HepG2 (cell line): ENCODE measurements around the gene ASB16. TPM values are rescaled to one million over a fixed set of nuclear protein-coding genes. Genes with fewer than 3 reads are reported as not detected.

ENCODE experiments used
- ATAC-seq: fragments of 200-7000 bp; cut with Tn5 transposase; 3 replicates; pipeline ENCODE4 v1.9.1; 2020; ENCODE audit warnings: mild to moderate bottlenecking, moderate library complexity
- Bru-seq: library from RNA; stranded (reverse); fragments of 400-500 nt; gene quantifications from one replicate; lab custom pipeline; 2021; lab: Mats Ljungman, UMichigan
- BruChase-seq, 2 experiments: library from RNA; stranded (reverse); fragments of 400-500 nt; gene quantifications; one replicate each; lab custom pipeline; 2021; lab: Mats Ljungman, UMichigan
- BruUV-seq: library from RNA; stranded (reverse); fragments of 400-500 nt; replicated peaks from 2 replicates; lab custom pipeline; 2021; lab: Mats Ljungman, UMichigan
- CTCF ChIA-PET: fragments of 300-600 bp; formaldehyde crosslinking; extraction: SDS; loops from one replicate; lab custom pipeline; 2021; ENCODE audit warnings: low total read pairs, inconsistent platforms, low intra/inter-chr PET ratio; lab: Yijun Ruan, JAX
- POLR2A ChIA-PET: fragments of 350-600 bp; sonication (Branson Sonifier 250); formaldehyde crosslinking; loops from one replicate; lab custom pipeline; 2020; ENCODE audit warnings: antibody characterized with exemption, inconsistent platforms; lab: Yijun Ruan, JAX
- DNase-seq: peaks from one replicate; pipeline ENCODE4 v3.0.0-alpha.2; 2015; ENCODE audit warnings: low spot score
- FAIRE-seq: peaks from 3 replicates; lab custom pipeline; 2011; peaks lifted over from hg19 to GRCh38; lab: Jason Lieb, UNC
- H2AFZ ChIP-seq: one replicate; pipeline ENCODE4 v1.6.1; 2011; ENCODE audit warnings: low read length, inconsistent platforms
- H3K27ac ChIP-seq: fragments of 300-600 bp; 3 replicates; pipeline ENCODE4 v1.8.0; 2011; ENCODE audit warnings: mixed run types, mild to moderate bottlenecking, mixed read lengths, low read length, inconsistent platforms; ENCODE audit not compliant: insufficient read depth; ENCODE audit errors: extremely low read length
- H3K27me3 ChIP-seq, 2 experiments: fragments of 200-600 bp in 1 of 2; 2 replicates in 1 of 2; 3 replicates in 1 of 2; pipeline versions ENCODE4 v1.6.0 to v1.8.0; 2011; ENCODE audit warnings: low read length in 2 of 2, mild to moderate bottlenecking in 2 of 2, moderate library complexity in 2 of 2, inconsistent platforms in 1 of 2; ENCODE audit not compliant: insufficient read depth in 2 of 2, control insufficient read depth in 1 of 2
- H3K36me3 ChIP-seq, 2 experiments: fragments of 200-600 bp in 1 of 2; replicated peaks in 1 of 2; 2 replicates in 1 of 2; 3 replicates in 1 of 2; pipeline versions ENCODE4 v1.5.1 to v1.8.0; 2011; ENCODE audit warnings: low read length in 2 of 2, inconsistent platforms in 1 of 2; ENCODE audit not compliant: insufficient read depth in 2 of 2, control insufficient read depth in 1 of 2
- H3K4me1 ChIP-seq: 2 replicates; pipeline ENCODE4 v1.5.1; 2012; ENCODE audit warnings: low read length, inconsistent platforms; ENCODE audit not compliant: insufficient read depth
- H3K4me2 ChIP-seq: 2 replicates; pipeline ENCODE4 v1.6.0; 2011; ENCODE audit warnings: low read depth, low read length, inconsistent platforms
- H3K4me3 ChIP-seq, 3 experiments: fragments of 200-600 bp in 1 of 3; sonication (generic), shearing (Covaris generic) in 1 of 3; replicated peaks in 1 of 3; 2 replicates each; pipeline ENCODE4 v1.5.1; 2011 to 2016; ENCODE audit warnings: low read length in 3 of 3, inconsistent platforms in 2 of 3, low read depth in 2 of 3, mild to moderate bottlenecking in 2 of 3, control low read depth in 1 of 3, mixed read lengths in 1 of 3; ENCODE audit not compliant: insufficient read depth in 1 of 3
- H3K79me2 ChIP-seq: one replicate; pipeline ENCODE4 v1.6.1; 2011; ENCODE audit warnings: low read length, inconsistent platforms; ENCODE audit not compliant: insufficient read depth
- H3K9ac ChIP-seq: 2 replicates; pipeline ENCODE4 v1.6.0; 2011; ENCODE audit warnings: mild to moderate bottlenecking, low read depth, low read length, inconsistent platforms; ENCODE audit not compliant: insufficient read depth
- H3K9me3 ChIP-seq: 2 replicates; pipeline ENCODE4 v1.5.1; 2012; ENCODE audit warnings: mild to moderate bottlenecking, low read length
- H4K20me1 ChIP-seq: 2 replicates; pipeline ENCODE4 v1.6.0; 2011; ENCODE audit warnings: inconsistent platforms, mild to moderate bottlenecking, low read length, moderate library complexity; ENCODE audit not compliant: insufficient read depth
- AKAP8 ChIP-seq: sonication (generic); formaldehyde crosslinking; IDR thresholded peaks from 2 replicates; pipeline ENCODE4 v1.5.1; 2020; ENCODE audit warnings: mild to moderate bottlenecking, missing genetic modification reagents
- ATAD3A ChIP-seq: sonication (generic); formaldehyde crosslinking; IDR thresholded peaks from 2 replicates; pipeline ENCODE4 v1.4.0; 2020; ENCODE audit warnings: missing genetic modification reagents
- KLF13 ChIP-seq: sonication (generic); formaldehyde crosslinking; IDR thresholded peaks from 2 replicates; pipeline ENCODE4 v1.4.0; 2020; ENCODE audit warnings: mild to moderate bottlenecking, missing genetic modification reagents
- NFATC3 ChIP-seq: sonication (generic); formaldehyde crosslinking; IDR thresholded peaks from 2 replicates; pipeline ENCODE4 v1.5.1; 2020; ENCODE audit warnings: mild to moderate bottlenecking, missing genetic modification reagents
- NFIB ChIP-seq: sonication (generic); formaldehyde crosslinking; IDR thresholded peaks from 2 replicates; pipeline ENCODE4 v1.9.0; 2021; ENCODE audit warnings: missing genetic modification reagents, mild to moderate bottlenecking, borderline replicate concordance
- SIX4 ChIP-seq: sonication (generic); formaldehyde crosslinking; IDR thresholded peaks from 2 replicates; pipeline ENCODE4 v1.4.0; 2020; ENCODE audit warnings: missing genetic modification reagents
- SOX6 ChIP-seq, 2 experiments: fragments of 450-650 bp in 1 of 2; sonication (generic) in 1 of 2; formaldehyde crosslinking in 1 of 2; IDR thresholded peaks; 2 replicates each; pipeline versions ENCODE4 v1.4.0 to v1.6.1; 2017 to 2020; ENCODE audit warnings: antibody characterized with exemption in 1 of 2, mild to moderate bottlenecking in 1 of 2, missing genetic modification reagents in 1 of 2
- TBP ChIP-seq: sonication (generic); formaldehyde crosslinking; IDR thresholded peaks from 2 replicates; pipeline ENCODE4 v1.5.0; 2020; ENCODE audit warnings: missing genetic modification reagents
- TRIM22 ChIP-seq: fragments of 450-650 bp; IDR thresholded peaks from 2 replicates; pipeline ENCODE4 v1.6.1; 2017
- ZKSCAN5 ChIP-seq: sonication (generic); formaldehyde crosslinking; IDR thresholded peaks from 2 replicates; pipeline ENCODE4 v1.5.1; 2020; ENCODE audit warnings: mild to moderate bottlenecking, missing genetic modification reagents
- WGBS: methylation state at CpG from one replicate; pipeline ENCODE4 v1.1.6; 2017; ENCODE audit warnings: low lambda C conversion rate; 5-methylcytosine and 5-hydroxymethylcytosine counted together
- in situ Hi-C: cut with HindIII; loops from 2 replicates; pipeline ENCODE4 v1.10.0; 2017; ENCODE audit warnings: low pct_unique_long_range_greater_than_20kb; ENCODE audit not compliant: extremely low pct_ligation_motif_present
- intact Hi-C: fragments of 100-400 bp; cut with micrococcal nuclease; formaldehyde crosslinking; loops from one replicate; pipeline ENCODE4 v1.10.0; 2022; ENCODE audit not compliant: unreplicated experiment
- long read RNA-seq, 2 experiments: library from RNA in 1 of 2; library from polyadenylated mRNA in 1 of 2; stranded (forward) in 1 of 2; unstranded in 1 of 2; transcript quantifications; one replicate each; pipeline ENCODE4 v2.0.0, GENCODE V29; 2019 to 2022
- polyA minus RNA-seq, 3 experiments: library from RNA; depleted of rRNA, polyadenylated mRNA; stranded (reverse); fragments of >200 nt; gene quantifications; 2 replicates each; pipeline ENCODE4 v1.2.3, GENCODE V29; 2011; ENCODE audit warnings: low replicate concordance in 1 of 3
- polyA plus RNA-seq, 8 experiments: library from polyadenylated mRNA; depleted of rRNA in 3 of 8; stranded (reverse) in 7 of 8; unstranded in 1 of 8; fragments of >200 nt; fragmentation: Illumina TruSeq in 4 of 8; extraction: Trizol in 4 of 8; gene quantifications; 2 replicates each; pipeline versions ENCODE4 v1.2.1 to v1.2.3, GENCODE V29; 2011 to 2016; ENCODE audit warnings: low read depth in 4 of 8, missing spikeins in 1 of 8, mixed read lengths in 1 of 8; ENCODE audit not compliant: insufficient read depth in 1 of 8
- total RNA-seq, 5 experiments: library from RNA; depleted of rRNA; stranded (reverse); fragments of >200 nt; fragmentation: Illumina TruSeq; extraction: Trizol; gene quantifications; 2 replicates each; pipeline ENCODE4 v1.2.3, GENCODE V29; 2016; ENCODE audit warnings: low read depth in 1 of 5
- TF ChIP-seq, protein P1 (sequence below): sonication (generic); formaldehyde crosslinking; IDR thresholded peaks from 2 replicates; pipeline ENCODE4 v1.5.1; 2020; ENCODE audit warnings: missing genetic modification reagents, mild to moderate bottlenecking, borderline replicate concordance
- TF ChIP-seq, protein P2 (sequence below): sonication (generic); formaldehyde crosslinking; IDR thresholded peaks from 2 replicates; pipeline ENCODE4 v1.5.0; 2020; ENCODE audit warnings: missing genetic modification reagents

The ASB16 gene, protein sequence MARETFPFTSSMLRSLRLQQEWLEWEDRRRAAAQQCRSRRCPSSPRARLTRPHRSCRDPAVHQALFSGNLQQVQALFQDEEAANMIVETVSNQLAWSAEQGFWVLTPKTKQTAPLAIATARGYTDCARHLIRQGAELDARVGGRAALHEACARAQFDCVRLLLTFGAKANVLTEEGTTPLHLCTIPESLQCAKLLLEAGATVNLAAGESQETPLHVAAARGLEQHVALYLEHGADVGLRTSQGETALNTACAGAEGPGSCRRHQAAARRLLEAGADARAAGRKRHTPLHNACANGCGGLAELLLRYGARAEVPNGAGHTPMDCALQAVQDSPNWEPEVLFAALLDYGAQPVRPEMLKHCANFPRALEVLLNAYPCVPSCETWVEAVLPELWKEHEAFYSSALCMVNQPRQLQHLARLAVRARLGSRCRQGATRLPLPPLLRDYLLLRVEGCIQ
- 0.07 TPM in 1 of 2 replicates, not detected in the other for total RNA-seq (2016; rRNA removed; fragmentation: Illumina TruSeq; extraction: Trizol)
- total RNA-seq (2016; cell fraction: cytosol; rRNA removed; fragmentation: Illumina TruSeq; extraction: Trizol; ENCODE audit: low read depth): not detected in 2 replicates
- not detected in 2 replicates for total RNA-seq (2016; cell fraction: insoluble cytoplasmic fraction; rRNA removed; fragmentation: Illumina TruSeq; extraction: Trizol)
- not detected in 2 replicates for total RNA-seq (2016; cell fraction: membrane; rRNA removed; fragmentation: Illumina TruSeq; extraction: Trizol)
- not detected in 2 replicates for total RNA-seq (2016; cell fraction: nucleus; rRNA removed; fragmentation: Illumina TruSeq; extraction: Trizol)
- polyA plus RNA-seq (2011; rRNA removed): 0.05 TPM in 1 of 2 replicates, not detected in the other
- polyA plus RNA-seq (2011; cell fraction: cytosol; rRNA removed): 0.04 and 0.10 TPM in 2 replicates
- polyA plus RNA-seq (2011; cell fraction: nucleus; rRNA removed): 0.45 and 0.47 TPM in 2 replicates
- polyA plus RNA-seq (2012): 0.47 and 0.64 TPM in 2 replicates
- polyA plus RNA-seq (2016; cell fraction: cytosol; fragmentation: Illumina TruSeq; extraction: Trizol; ENCODE audit: low read depth): not detected in 2 replicates
- polyA plus RNA-seq (2016; cell fraction: insoluble cytoplasmic fraction; fragmentation: Illumina TruSeq; extraction: Trizol; ENCODE audit: low read depth): not detected in 2 replicates
- not detected in 2 replicates for polyA plus RNA-seq (2016; cell fraction: membrane; fragmentation: Illumina TruSeq; extraction: Trizol; ENCODE audit: low read depth)
- not detected in 2 replicates for polyA plus RNA-seq (2016; cell fraction: nucleus; fragmentation: Illumina TruSeq; extraction: Trizol; ENCODE audit: insufficient read depth, low read depth)
- 0.09 and 0.40 TPM in 2 replicates for polyA minus RNA-seq (2011; rRNA and poly(A)+ RNA removed; ENCODE audit: low replicate concordance)
- polyA minus RNA-seq (2011; cell fraction: cytosol; rRNA and poly(A)+ RNA removed): not detected in 2 replicates
- polyA minus RNA-seq (2011; cell fraction: nucleus; rRNA and poly(A)+ RNA removed): not detected in 2 replicates
- Bru-seq, nascent RNA: percentile 16 among the genes with signal in this experiment
- BruChase-seq, experiment 1, labeled RNA remaining after a 6-hour chase: percentile 23 among the genes with signal in this experiment
- percentile 22 among the genes with signal in this experiment for BruChase-seq, experiment 2, labeled RNA remaining after a 2-hour chase
- long read RNA-seq, experiment 1, partial matches to known transcripts: 0 of 1 reads
- long read RNA-seq, experiment 1, other reads (novel, unspliced or antisense): 1 of 1 reads
- long read RNA-seq, experiment 2: 0 reads

DNA sequence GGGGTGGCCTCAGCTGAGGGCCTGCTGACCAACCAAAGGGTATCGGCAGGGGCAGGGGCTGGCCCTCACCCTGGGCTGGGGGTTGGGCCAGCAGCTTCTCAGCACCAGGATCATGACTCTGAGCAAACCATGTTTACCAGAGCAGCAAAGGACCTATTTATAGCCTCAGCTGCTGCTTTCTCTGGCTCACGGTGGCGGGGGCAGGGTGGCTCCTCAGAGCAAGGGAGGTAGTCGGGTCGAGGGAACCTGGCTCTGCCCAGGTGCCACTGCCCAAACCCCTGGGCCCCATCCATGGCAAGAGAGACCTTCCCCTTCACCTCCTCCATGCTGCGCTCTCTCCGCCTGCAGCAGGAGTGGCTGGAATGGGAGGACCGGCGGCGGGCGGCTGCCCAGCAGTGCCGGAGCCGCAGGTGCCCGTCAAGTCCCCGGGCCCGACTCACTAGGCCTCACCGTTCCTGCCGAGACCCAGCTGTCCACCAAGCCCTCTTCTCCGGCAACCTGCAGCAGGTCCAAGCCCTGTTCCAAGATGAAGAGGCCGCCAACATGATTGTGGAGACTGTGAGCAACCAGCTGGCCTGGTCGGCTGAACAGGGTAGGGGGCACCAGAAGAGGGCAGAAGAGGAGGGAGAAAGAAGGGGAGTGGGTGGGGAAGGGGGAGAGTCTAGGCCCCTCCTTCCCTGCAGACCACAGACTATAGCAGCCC lies at the start of gene ASB16:
Gene ASB16 (plus strand): TSS at position 206 of the 703 bp plus-strand sequence. CDS start 86 bp downstream, at position 292.
- BruUV-seq: no TSS peak
- POLR2A ChIA-PET: interaction anchor here (1.6 to 2.0 kb wide), 2 partner anchors 13 to 16 kb away, joined by 8 to 13 read pairs; partner anchors contain the start of gene TMUB2
- ATAC-seq (peak; percentile 40), DNase-seq (no peak), FAIRE-seq (no peak)
- H3K36me3 ChIP-seq: peaks cover 0 to 1% of the 10 kb centered on the region in 2 experiments; a peak in 1 of 5 replicates
- H3K27me3 ChIP-seq: no peaks in the 10 kb centered on the region
- H3K4me1 ChIP-seq: peaks cover 41% of the 10 kb centered on the region
- H3K9me3 ChIP-seq: no peaks in the 10 kb centered on the region
- no peaks in the 10 kb centered on the region for H3K79me2 ChIP-seq
- no peaks in the 10 kb centered on the region for H4K20me1 ChIP-seq
- no peak within 1 kb of the TSS for H2AFZ ChIP-seq
- H3K27ac ChIP-seq: no peak within 1 kb of the TSS
- in situ Hi-C loops (loop anchor here (5.0 kb wide), 1 partner anchor 228 kb away; the partner anchor contains the start of gene PPY), intact Hi-C loops (no loop called here)
- CTCF ChIA-PET: no interaction called here
- H3K4me3 ChIP-seq: peak within 1 kb of the TSS; percentile 42 to 70 (median 59); a peak in 5 of 6 replicates
- 10% methylated on average over 21 of the region's 21 CpGs for WGBS
- peak within 1 kb of the TSS; percentile 84 for H3K4me2 ChIP-seq
- peak within 1 kb of the TSS; percentile 29; the same call in 1 of the 2 replicates for H3K9ac ChIP-seq
- no peak for TF ChIP-seq ATAD3A (CRISPR knock-in tag)
- TF ChIP-seq AKAP8 (CRISPR knock-in tag): 0 out of 2 replicates have a peak, but pooled peaks have one; percentile 80
- TF ChIP-seq KLF13 (CRISPR knock-in tag): 0 out of 2 replicates have a peak, but pooled peaks have one; percentile 12
- TF ChIP-seq, protein P1, sequence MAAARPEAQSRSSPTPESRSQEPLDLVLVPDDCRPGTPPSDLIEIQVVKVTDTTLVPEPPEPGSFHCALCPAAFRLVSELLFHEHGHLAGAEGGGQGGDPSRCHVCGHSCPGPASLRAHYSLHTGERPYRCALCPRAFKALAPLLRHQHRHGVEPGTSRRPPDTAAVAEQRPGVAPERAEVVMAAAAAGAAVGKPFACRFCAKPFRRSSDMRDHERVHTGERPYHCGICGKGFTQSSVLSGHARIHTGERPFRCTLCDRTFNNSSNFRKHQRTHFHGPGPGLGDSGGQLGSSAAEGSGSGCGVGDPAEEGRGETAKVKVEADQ: no peak
- TF ChIP-seq SOX6 (IDR thresholded peaks at IDR 0.05): no peak
- peak; percentile 48 for TF ChIP-seq SOX6 (CRISPR knock-in tag; IDR thresholded peaks at IDR 0.05)
- 0 out of 2 replicates have a peak, but pooled peaks have one; percentile 22 for TF ChIP-seq ZKSCAN5 (CRISPR knock-in tag)
- no peak for TF ChIP-seq TRIM22
- TF ChIP-seq NFATC3 (CRISPR knock-in tag): no peak
- TF ChIP-seq SIX4 (CRISPR knock-in tag): no peak
- TF ChIP-seq, protein P2, sequence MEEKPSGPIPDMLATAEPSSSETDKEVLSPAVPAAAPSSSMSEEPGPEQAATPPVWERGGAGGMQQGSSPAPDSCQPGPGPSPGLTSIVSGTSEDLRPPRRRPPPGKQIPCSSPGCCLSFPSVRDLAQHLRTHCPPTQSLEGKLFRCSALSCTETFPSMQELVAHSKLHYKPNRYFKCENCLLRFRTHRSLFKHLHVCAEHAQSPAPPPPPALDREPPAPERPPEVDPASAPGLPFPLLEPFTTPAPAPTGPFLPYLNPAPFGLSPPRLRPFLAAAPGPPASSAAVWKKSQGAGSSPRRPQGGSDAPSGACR: no peak
- 0 out of 2 replicates have a peak, but pooled peaks have one; percentile 61 for TF ChIP-seq NFIB (CRISPR knock-in tag)
- TF ChIP-seq TBP: no peak
